HL-60 (cell line): ENCODE measurements around the gene CFAP69.

Source experiments
- SPI1 ChIP-seq: IDR thresholded peaks from 2 replicates; pipeline ENCODE4 v1.6.1; 2012; ENCODE audit warnings: low read depth, mild to moderate bottlenecking, borderline replicate concordance
- TF ChIP-seq, protein P1 (sequence below): IDR thresholded peaks from one replicate; pipeline ENCODE4 v1.5.1; 2011; ENCODE audit warnings: low read length, control low read depth, inconsistent platforms; ENCODE audit not compliant: insufficient read depth

DNA sequence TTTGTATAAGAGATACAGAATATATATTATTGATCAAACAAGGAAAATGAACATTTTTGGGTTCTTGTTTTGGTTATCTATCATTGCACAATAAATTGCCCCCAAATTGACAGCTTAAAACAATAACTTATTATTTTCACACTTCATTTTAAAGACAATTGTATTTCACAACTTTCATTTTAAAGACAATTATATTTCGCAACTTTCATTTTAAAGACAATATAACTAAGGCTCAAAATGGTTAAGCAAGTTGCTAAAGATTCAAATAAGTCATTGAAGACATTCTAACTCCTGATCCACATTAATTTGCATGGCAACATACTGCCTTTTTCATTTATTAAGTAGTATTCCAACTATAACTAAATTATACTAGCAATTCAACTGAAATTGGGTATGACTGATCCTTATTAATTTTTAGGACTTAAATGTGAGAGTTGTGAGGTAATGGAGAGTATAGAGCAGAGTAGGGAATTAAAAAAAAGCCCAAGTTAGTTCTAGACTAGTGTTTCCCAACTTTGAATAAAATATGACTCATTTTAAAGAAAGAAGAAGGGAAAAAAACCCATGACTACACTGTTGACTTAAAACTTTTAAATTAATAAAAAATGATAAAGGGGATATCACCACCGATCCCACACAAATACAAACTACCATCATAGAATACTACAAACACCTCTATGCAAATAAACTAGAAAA, 43.3 kb upstream of the CFAP69 start:
- TF ChIP-seq, protein P1, sequence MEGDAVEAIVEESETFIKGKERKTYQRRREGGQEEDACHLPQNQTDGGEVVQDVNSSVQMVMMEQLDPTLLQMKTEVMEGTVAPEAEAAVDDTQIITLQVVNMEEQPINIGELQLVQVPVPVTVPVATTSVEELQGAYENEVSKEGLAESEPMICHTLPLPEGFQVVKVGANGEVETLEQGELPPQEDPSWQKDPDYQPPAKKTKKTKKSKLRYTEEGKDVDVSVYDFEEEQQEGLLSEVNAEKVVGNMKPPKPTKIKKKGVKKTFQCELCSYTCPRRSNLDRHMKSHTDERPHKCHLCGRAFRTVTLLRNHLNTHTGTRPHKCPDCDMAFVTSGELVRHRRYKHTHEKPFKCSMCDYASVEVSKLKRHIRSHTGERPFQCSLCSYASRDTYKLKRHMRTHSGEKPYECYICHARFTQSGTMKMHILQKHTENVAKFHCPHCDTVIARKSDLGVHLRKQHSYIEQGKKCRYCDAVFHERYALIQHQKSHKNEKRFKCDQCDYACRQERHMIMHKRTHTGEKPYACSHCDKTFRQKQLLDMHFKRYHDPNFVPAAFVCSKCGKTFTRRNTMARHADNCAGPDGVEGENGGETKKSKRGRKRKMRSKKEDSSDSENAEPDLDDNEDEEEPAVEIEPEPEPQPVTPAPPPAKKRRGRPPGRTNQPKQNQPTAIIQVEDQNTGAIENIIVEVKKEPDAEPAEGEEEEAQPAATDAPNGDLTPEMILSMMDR: no peak
- TF ChIP-seq SPI1: no peak
